Measurements from ENCODE around the gene UBE2U.

Gene UBE2U

DNA sequence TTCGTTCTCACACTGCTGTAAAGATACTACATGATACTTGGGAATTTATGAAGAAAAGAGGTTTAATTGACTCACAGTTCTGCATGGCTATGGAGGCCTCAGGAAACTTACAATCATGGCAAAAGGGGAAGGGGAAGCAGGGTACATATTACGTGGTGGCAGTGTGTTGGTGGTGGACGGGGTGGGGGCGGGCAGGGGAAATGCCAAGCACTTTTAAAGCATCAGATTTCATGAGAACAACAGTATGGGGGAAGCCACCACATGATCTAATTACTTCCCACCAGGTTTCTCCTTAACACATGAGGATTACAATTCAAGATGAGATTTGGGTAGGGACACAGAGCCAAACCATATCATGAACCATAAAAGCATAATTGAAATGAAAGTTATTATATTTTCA is 88.5 kb downstream of the UBE2U start:
- DNase-seq, result no peak

DNA sequence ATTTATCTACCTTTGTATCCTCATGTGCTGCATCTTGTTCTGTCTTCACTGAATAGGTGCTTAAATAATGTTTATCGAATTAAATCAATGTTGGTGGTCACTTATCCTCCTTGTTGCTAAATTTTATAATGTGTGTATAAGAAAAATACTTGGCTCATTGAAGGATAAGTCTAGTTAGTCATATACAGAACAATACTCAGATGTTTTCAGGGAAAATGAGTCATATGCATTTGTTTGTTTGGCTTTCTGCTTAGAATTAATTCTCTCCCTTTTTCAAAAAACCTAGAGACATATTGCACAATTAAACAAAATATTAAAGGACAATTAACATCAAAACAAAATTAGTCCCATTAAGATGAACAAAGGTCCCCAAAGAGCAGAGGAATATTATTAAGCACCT is 89.0 kb downstream of the UBE2U start:
- DNase-seq, result no peak

DNA sequence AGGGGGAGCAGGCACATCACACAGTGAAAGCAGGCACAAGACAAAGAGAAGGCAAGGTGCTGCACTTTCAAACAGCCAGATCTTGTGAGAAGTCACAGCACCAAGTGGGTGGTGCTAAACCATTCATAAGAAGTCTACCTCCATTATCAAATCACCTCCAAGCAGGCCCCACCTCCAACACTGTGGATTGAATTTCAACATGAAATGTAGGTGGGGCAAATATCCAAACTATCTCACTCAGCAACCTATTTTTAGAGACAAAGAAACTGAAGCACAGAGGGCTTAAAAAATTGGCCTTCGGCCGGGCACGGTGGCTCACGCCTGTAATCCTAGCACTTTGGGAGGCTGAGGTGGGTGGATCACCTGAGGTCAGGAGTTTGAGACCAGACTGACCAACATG is 90.4 kb downstream of the UBE2U start:
- no peak for DNase-seq

DNA sequence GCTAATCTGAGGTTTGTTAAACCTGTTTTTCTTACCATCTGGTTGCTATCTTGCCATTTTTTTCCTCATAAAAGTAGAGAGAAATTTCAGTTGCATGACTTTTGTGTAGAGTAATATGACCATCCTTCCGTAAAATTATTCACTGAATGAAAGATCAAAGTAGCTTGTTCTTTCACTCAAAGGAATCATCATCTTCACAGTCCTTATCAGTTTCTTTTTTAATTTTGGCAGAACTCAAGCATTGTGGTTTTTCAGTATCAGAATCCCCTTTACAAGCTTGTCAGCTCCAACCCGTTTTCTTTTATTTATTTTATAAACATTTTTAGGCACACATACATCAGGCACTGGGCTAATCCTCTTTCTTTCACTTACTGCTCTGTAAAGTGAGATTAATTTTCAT is 91.7 kb downstream of the UBE2U start:
- DNase-seq, result no peak

DNA sequence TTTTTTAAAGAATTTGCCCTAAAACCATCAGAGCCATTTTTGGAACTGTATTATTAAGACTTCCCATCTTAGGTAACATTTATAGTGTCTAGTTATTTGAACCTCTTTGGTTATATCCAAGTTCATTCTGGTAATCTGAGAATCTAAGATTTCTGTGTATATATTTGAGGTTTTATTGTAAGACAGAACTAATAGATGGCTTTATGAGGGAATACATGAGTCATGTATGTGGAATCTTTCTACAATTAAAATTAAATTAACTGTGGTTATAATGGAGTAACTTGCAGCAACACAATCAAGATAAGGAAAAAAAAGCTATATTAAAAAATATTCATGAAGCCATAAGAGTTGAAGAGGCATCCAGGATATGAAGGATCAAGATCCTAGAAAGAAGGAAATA is 92.1 kb downstream of the UBE2U start:
- no peak for DNase-seq

DNA sequence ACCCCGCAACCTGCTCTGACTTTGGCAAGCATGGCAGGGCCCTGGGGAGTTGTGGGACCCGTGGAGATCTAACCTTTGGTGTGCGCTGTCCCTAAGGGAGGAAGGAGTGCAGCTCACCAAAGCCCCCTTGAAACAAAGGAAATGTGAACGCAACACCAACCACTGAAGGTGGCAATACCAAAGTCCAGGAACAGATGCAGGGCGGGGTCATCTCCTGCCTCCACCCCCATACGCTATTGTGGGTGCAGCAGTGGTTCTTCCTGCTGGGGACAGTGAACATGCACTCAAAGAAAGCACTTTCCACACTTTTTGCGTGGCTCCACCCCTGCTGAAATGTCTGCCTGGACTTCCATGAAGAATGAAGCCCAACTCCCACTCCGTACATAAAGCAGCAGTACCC is 93.0 kb downstream of the UBE2U start:
- no peak for DNase-seq

DNA sequence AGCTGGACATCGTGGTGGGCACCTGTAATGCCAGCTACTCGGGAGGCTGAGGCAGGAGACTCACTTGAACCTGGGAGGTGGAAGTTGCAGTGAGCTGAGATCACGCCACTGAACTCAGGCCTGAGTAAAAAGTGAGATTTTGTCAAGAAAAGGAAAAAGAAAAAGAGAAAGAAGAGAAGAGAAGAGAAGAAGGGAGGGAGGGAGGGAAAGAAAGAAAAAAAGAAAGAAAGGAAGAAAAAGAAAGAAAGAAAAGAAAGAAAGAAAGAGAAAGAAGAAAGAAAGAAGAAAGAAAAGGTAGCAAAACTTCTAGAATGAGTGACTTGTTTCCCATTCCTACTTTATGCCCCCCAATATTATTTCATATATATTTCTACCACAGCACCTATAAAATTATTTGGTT is 98.8 kb downstream of the UBE2U start:
- no peak for DNase-seq

DNA sequence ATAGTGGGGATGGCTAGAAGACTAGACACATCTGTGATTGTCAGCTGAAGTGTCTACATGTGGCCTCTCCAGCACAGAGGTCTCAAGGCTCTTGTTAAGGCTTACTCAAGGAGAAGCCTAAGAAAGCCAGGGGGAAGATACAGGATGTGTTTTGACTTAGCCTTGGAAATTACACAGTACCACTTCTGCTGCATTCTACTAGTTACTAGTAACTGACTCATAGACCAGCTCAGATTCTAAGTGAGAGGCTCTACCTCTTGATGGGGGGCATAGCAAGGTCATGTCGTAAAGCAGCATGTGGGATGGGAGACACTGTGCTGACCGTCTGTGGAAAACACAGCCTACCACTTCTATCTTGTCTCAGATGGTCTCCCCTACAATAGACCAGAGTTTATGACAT is 99.5 kb downstream of the UBE2U start:
- no peak for DNase-seq

DNA sequence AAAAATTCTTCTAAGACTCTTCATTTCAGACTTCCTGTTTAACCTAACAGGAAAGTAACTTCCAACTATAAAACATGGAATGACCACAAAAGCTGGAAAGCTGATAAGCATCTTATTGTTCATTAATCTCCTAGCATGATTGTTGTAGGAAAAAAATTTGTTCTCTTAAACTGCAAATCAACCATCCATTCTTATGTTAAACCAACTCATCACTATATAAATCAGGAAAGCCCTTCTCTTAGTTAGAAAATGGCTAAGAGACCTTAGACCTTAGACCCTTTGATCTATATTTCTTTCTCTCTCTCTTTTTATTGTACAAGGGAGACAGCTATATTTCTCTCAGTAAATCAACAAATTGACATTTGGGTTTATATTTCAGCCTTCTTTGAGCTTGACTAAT is 101.4 kb downstream of the UBE2U start:
- no peak for DNase-seq

DNA sequence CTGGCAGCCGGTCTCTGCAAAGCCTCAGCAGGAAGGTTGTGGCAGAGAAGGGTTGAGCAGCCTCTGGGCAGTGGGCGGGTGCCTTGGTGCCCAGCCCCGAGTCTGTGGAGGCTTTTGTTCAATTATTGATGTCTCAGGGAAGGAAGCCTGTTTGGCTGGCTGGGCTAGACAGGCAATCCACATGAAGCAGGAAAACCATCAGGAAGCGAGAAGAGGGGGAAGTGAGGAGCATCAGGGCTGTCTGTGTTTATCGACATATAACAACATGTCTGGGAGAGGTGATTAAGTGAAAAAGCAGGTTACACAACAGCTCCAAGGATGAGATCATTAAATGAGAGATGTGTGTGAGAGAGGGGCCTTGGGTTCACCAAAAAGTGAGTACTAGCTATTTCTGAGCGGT is 105.4 kb downstream of the UBE2U start:
- no peak for DNase-seq

DNA sequence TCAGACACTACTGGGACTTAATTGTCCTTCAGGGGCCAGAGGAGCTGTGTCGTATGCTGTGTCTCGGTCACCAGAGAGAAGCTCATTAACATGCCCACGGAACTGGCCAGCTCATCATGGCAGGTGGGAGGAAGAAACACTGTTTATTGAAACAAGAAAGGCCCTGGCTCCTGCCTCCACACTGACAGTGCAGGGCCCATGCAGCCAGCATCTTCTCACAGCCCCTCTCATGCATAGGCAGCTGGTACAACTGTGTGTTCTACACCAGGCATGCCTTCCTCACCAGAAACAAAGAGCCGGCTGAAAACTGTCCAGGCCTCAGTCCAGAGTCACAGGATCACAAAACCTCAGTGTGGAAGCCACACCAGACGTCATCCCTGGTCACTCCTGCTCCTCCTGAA is 106.0 kb downstream of the UBE2U start:
- DNase-seq, result peak in 47 of 58 donors; percentile 0 to 85 (median 35)

DNA sequence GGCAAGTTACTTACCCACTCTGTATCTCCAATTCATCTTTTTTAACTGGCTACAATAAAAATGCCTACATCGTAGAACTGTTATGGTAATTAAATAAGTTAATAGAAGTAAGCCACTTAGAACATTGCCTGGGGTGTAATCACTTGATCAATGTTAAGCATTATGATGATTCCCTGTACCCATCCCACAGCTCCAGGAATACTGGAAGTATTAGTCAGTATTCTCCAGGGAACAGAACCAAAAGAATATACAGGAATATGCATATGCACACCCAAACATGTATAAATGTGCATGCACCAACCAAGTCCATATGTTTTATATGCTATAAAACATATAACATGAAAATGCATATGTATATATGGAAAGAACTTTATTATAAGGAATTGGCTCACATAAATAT is 107.3 kb downstream of the UBE2U start:
- DNase-seq, result no peak

DNA sequence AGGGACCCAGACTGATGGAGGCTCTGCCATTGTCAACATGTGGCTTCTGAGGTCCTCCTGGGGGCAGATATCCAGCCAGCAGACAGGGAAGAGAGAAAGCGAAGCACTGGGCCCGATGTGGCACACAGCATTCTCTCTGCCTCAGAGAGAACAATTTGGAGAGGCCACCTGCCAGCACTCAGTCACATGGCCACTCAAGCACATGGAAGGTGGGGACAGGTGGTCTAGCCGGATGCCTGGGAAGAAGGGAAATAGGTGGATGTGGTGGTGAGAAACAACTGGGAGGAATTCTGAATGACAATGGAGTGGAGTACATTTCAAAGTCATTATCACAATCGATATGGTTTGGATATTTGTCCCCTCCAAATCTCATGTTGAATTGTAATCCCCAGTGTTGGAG is 109.0 kb downstream of the UBE2U start:
- DNase-seq, result no peak

DNA sequence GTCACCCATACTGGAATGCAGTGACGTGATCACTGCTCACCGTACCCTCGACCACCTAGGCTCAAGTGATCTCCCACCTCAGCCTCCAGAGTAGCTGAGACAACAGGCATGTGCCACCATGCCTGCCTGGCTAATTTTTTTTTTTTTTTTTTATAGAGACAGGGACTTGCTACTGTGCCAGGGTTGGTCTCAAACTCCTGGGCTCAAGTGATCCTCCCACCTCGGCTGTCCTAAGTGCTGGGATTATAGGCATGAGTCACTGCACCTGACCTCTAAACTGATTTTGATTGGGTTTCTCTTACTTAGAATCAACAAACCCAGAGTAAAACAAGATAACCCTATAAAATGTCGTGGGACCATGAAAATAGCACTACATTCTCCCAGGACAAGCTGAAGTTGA is 112.0 kb downstream of the UBE2U start:
- DNase-seq, result no peak

All from anterior cingulate cortex (tissue), 58 donors.